Stimulated activated CD4-positive, alpha-beta T cell treated with anti-CD3 and anti-CD28 coated beads, Interleukin-1b, Interleukin-23, amount 100 ng/mL, for 48 hours (primary cell): ENCODE data around the gene GRID2.
"Not testable (repeated sequence)": the region's sequence is repeated elsewhere in the genome, so short reads cannot be mapped to it uniquely, and the experiment has no call there.

Experiments used
- DNase-seq: peaks from one replicate; pipeline ENCODE4 v3.0.0-alpha.2; 2020

The GRID2 gene

GRCh38 chr4:92303621-92304027 is at the start of gene GRID2:
GRID2 (plus strand) TSS chr4:92303966.
- DNase-seq, result no peak

- no peak for DNase-seq
Observed at GRCh38 chr4:92253986-92254671, 49.6 kb upstream of the GRID2 start.

GRCh38 chr4:92254767-92255442 is 48.9 kb upstream of the GRID2 start:
- DNase-seq, result no peak

GRCh38 chr4:92255920-92256244 is 47.9 kb upstream of the GRID2 start:
- DNase-seq, result no peak

GRCh38 chr4:92257931-92258857 is 45.6 kb upstream of the GRID2 start:
- no peak for DNase-seq

- no peak for DNase-seq
Observed at GRCh38 chr4:92261256-92261655, 42.5 kb upstream of the GRID2 start.

GRCh38 chr4:92262371-92262770 is 41.4 kb upstream of the GRID2 start:
- DNase-seq, result no peak

GRCh38 chr4:92263010-92263409 is 40.8 kb upstream of the GRID2 start:
- DNase-seq, result no peak

- DNase-seq, result no peak
Observed at GRCh38 chr4:92263575-92263974, 40.2 kb upstream of the GRID2 start.

GRCh38 chr4:92264163-92264562 is 39.6 kb upstream of the GRID2 start:
- no peak for DNase-seq

- DNase-seq, result no peak
Observed at GRCh38 chr4:92265021-92265420, 38.7 kb upstream of the GRID2 start.

- no peak for DNase-seq
Observed at GRCh38 chr4:92265798-92266197, 38.0 kb upstream of the GRID2 start.

- DNase-seq, result no peak
Observed at GRCh38 chr4:92266521-92266920, 37.2 kb upstream of the GRID2 start.

- no peak for DNase-seq
Observed at GRCh38 chr4:92268642-92269041, 35.1 kb upstream of the GRID2 start.

- no peak for DNase-seq
Observed at GRCh38 chr4:92270908-92271307, 32.9 kb upstream of the GRID2 start.

- DNase-seq, result not testable (repeated sequence)
Observed at GRCh38 chr4:92271551-92271950, 32.2 kb upstream of the GRID2 start.

GRCh38 chr4:92277057-92277881 is 26.5 kb upstream of the GRID2 start:
- DNase-seq, result not testable (repeated sequence)

GRCh38 chr4:92279296-92279695 is 24.5 kb upstream of the GRID2 start:
- DNase-seq, result no peak

- DNase-seq, result no peak
Observed at GRCh38 chr4:92299152-92299551, 4.6 kb upstream of the GRID2 start.

GRCh38 chr4:92304121-92304520 is 355 bp downstream of the GRID2 start:
- no peak for DNase-seq

- DNase-seq, result no peak
Observed at GRCh38 chr4:92304606-92305005, 840 bp downstream of the GRID2 start.

- DNase-seq, result no peak
Observed at GRCh38 chr4:92305148-92305877, 1.5 kb downstream of the GRID2 start.
